GM23248 (cell line): ENCODE results near the gene DNAAF8.

Experiments used
- EZH2 ChIP-seq: fragments of 200-600 bp; sonication (generic); IDR thresholded peaks from 2 replicates; pipeline ENCODE4 v1.6.1; 2018; ENCODE audit warnings: antibody characterized with exemption, mild to moderate bottlenecking; ENCODE audit not compliant: insufficient read depth, poor library complexity, severe bottlenecking
- EZH2phosphoT487 ChIP-seq: fragments of 200-600 bp; sonication (generic); IDR thresholded peaks from 2 replicates; pipeline ENCODE4 v1.6.1; 2018; ENCODE audit warnings: antibody characterized with exemption, moderate library complexity, mild to moderate bottlenecking, low read depth; ENCODE audit not compliant: insufficient read depth

DNA sequence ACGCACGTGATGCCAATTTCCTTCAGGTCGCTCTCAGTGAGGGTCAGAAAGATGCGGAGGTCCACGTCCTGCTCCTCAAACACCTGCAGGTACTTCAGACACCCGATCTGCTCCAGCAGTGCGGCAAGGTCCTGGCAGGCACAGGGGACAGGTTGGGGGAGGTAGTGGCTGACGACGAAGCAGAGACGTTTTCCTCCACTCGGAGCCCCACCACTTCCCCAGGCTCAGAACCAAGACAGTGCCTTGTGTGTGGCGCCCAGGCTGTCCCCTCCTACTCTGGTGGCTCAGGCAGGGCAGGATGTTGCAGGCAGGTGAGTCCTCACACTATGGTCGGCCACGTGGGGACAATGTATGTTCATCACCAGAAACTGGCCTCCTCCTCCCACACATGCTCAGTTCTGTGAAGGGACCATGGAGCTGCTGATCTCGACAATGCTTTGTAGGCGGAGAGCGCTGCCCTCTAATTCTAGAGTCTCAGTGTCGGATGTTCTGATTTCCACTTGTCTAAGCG lies 35.2 kb upstream of the DNAAF8 start:
- TF ChIP-seq EZH2phosphoT487 (no peak), EZH2 (no peak)
